Tibial nerve (tissue), 4 donors: ENCODE measurements around the gene TFAP2D. TPM values are rescaled to one million over a fixed set of nuclear protein-coding genes. Genes with fewer than 3 reads are reported as not detected.

Source experiments
- DNase-seq, 2 donors: peaks; one replicate each; pipeline ENCODE4 v3.0.0-alpha.2; 2019; ENCODE audit warnings: low spot score in 2 of 2
- H3K27ac ChIP-seq, 4 donors: fragments of 200-600 bp; sonication (generic) in 3 of 4; one replicate each; pipeline ENCODE4 v1.5.1; 2017 to 2019; ENCODE audit warnings: mild to moderate bottlenecking in 1 of 4
- H3K27me3 ChIP-seq, 2 donors: fragments of 200-600 bp; sonication (generic) in 1 of 2; one replicate each; pipeline versions ENCODE4 v1.5.1 to v1.6.0; 2017 to 2019
- H3K36me3 ChIP-seq, 3 donors: fragments of 200-600 bp; sonication (generic); one replicate each; pipeline ENCODE4 v1.5.1; 2018 to 2019
- H3K4me1 ChIP-seq, 4 donors: fragments of 200-600 bp; sonication (generic) in 3 of 4; one replicate each; pipeline ENCODE4 v1.5.1; 2017 to 2019
- H3K4me3 ChIP-seq, 4 donors: fragments of 200-600 bp; sonication (generic) in 3 of 4; one replicate each; pipeline ENCODE4 v1.5.1; 2017 to 2019; ENCODE audit warnings: mild to moderate bottlenecking in 1 of 4, moderate library complexity in 1 of 4
- H3K9me3 ChIP-seq, 4 donors: fragments of 200-600 bp; sonication (generic) in 3 of 4; one replicate each; pipeline ENCODE4 v1.5.1; 2017 to 2019
- CTCF ChIP-seq, 5 experiments: fragments of 200-600 bp in 3 of 5; fragments of 450-650 bp in 2 of 5; sonication (generic) in 3 of 5; IDR thresholded peaks; one replicate each; pipeline ENCODE4 v1.5.1; 2016 to 2019; ENCODE audit warnings: antibody characterized with exemption in 5 of 5, mild to moderate bottlenecking in 3 of 5, moderate library complexity in 2 of 5
- EP300 ChIP-seq, 2 donors: sonication (generic); formaldehyde crosslinking; IDR thresholded peaks; one replicate each; pipeline ENCODE4 v1.6.1; 2017; ENCODE audit warnings: antibody characterized with exemption in 2 of 2, mild to moderate bottlenecking in 1 of 2
- POLR2A ChIP-seq, 2 donors: fragments of 450-650 bp; IDR thresholded peaks; one replicate each; pipeline ENCODE4 v1.6.1; 2017; ENCODE audit warnings: antibody characterized with exemption in 2 of 2, mild to moderate bottlenecking in 2 of 2, moderate library complexity in 2 of 2
- WGBS, 2 donors: methylation state at CpG; one replicate each; pipeline ENCODE4 v1.1.5; 2018; 5-methylcytosine and 5-hydroxymethylcytosine counted together
- total RNA-seq, 4 donors: library from RNA; depleted of rRNA; stranded (reverse); fragments of >200 nt; gene quantifications; one replicate each; pipeline ENCODE4 v1.1.0, GENCODE V29; 2016

Gene TFAP2D
- total RNA-seq, 4 donors from 2014 or later, result not detected

- no peak for DNase-seq
- Histone ChIP-seq H3K4me3 (no peak overlapping the region), H3K36me3 (no peaks in the 10 kb centered on the region), H3K9me3 (no peaks in the 10 kb centered on the region), H3K4me1 (no peaks in the 10 kb centered on the region), H3K27ac (no peak overlapping the region), H3K27me3 (no peaks in the 10 kb centered on the region)
- TF ChIP-seq POLR2A (IDR thresholded peaks at IDR 0.05) (no peak), EP300 (IDR thresholded peaks at IDR 0.05) (no peak), CTCF (IDR thresholded peaks at IDR 0.05) (no peak)
These were observed 14.8 kb upstream of the TFAP2D start for GRCh38 chr6:50698546-50698945.

GRCh38 chr6:50699051-50699775, 14.1 kb upstream of the TFAP2D start:
- 21 to 24% methylated on average over 11 of the region's 11 CpGs for WGBS, 2 donors
- Histone ChIP-seq H3K27me3 (no peaks in the 10 kb centered on the region), H3K4me1 (no peaks in the 10 kb centered on the region), H3K4me3 (no peak overlapping the region), H3K9me3 (no peaks in the 10 kb centered on the region), H3K36me3 (no peaks in the 10 kb centered on the region), H3K27ac (no peak overlapping the region)
- TF ChIP-seq POLR2A (IDR thresholded peaks at IDR 0.05) (no peak), EP300 (IDR thresholded peaks at IDR 0.05) (no peak), CTCF (IDR thresholded peaks at IDR 0.05) (no peak)
- no peak for DNase-seq

GRCh38 chr6:50706575-50706974, 6.8 kb upstream of the TFAP2D start:
- WGBS, 2 donors, result 1 to 2% methylated on average over 19 to 23 of the region's 23 CpGs

GRCh38 chr6:50707191-50707590, 6.1 kb upstream of the TFAP2D start:
- H3K9me3 ChIP-seq, result no peaks in the 10 kb centered on the region
- H3K27ac ChIP-seq, result no peak overlapping the region
- no peak overlapping the region for H3K4me3 ChIP-seq
- WGBS, 2 donors, result 4% methylated on average over 7 of the region's 7 CpGs
- TF ChIP-seq POLR2A (IDR thresholded peaks at IDR 0.05) (no peak), EP300 (IDR thresholded peaks at IDR 0.05) (no peak), CTCF (IDR thresholded peaks at IDR 0.05) (no peak)
- H3K4me1 ChIP-seq, result peaks cover 0 to 9% (median 0%) of the 10 kb centered on the region in 4 donors
- peaks cover 2 to 49% of the 10 kb centered on the region in 2 donors for H3K27me3 ChIP-seq
- DNase-seq, result no peak
- H3K36me3 ChIP-seq, result no peaks in the 10 kb centered on the region

More at GRCh38 chr6:50706575-50706974, 6.8 kb upstream of the TFAP2D start:
- H3K9me3 ChIP-seq, result no peaks in the 10 kb centered on the region
- H3K36me3 ChIP-seq, result no peaks in the 10 kb centered on the region
- DNase-seq, result no peak
- H3K4me1 ChIP-seq, result peaks cover 0 to 9% (median 0%) of the 10 kb centered on the region in 4 donors
- TF ChIP-seq EP300 (IDR thresholded peaks at IDR 0.05) (no peak), POLR2A (IDR thresholded peaks at IDR 0.05) (no peak)
- H3K27me3 ChIP-seq, result peaks cover 2 to 43% of the 10 kb centered on the region in 2 donors
- no peak overlapping the region for H3K27ac ChIP-seq
- no peak overlapping the region for H3K4me3 ChIP-seq

- Histone ChIP-seq H3K27me3 (peaks cover 2 to 54% of the 10 kb centered on the region in 2 donors), H3K4me1 (peaks cover 0 to 9% (median 0%) of the 10 kb centered on the region in 4 donors), H3K4me3 (no peak overlapping the region), H3K9me3 (no peaks in the 10 kb centered on the region), H3K27ac (no peak overlapping the region), H3K36me3 (no peaks in the 10 kb centered on the region)
- TF ChIP-seq EP300 (IDR thresholded peaks at IDR 0.05), result no peak
- no peak for TF ChIP-seq POLR2A (IDR thresholded peaks at IDR 0.05)
- DNase-seq, result no peak
- 4 to 5% methylated on average over 25 to 27 of the region's 27 CpGs for WGBS, 2 donors
These were observed 5.5 kb upstream of the TFAP2D start for GRCh38 chr6:50707652-50708300.
